ENCODE results near the gene OLFML1.

The OLFML1 gene

DNA sequence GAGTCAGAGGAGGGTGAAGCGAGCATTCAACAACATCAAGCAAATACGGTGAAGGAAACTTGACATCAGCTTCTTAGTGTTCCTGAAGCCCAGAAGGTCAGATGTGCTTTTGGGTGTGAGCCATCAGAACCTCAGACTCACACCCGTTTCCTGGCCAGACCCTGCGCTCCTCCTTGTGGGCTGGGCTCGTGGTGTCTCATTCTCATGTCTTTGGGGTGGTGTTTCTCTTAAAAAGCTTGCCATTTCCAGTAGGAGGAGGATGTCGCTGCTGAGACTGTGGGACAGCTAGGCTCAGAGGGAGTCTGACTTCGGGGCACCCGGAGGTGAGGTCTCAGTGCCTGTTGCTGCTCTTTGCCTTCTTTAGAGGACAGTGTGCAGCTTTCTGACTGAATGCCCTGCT is 52.7 kb downstream of the OLFML1 start:
- POLR2A ChIA-PET = no interaction called here
- CTCF ChIA-PET = interaction anchor here (0.6 to 3.1 kb wide), 2 partner anchors 34 to 52 kb away, joined by 5 to 13 read pairs; no protein-coding TSS in a partner anchor
- no peaks in the 10 kb centered on the region for H3K36me3 ChIP-seq (ENCODE audit: control insufficient read depth in 2 of 2, insufficient read depth in 1 of 2, low read length in 2 of 2)
- no peaks in the 10 kb centered on the region for H3K4me1 ChIP-seq (ENCODE audit: control insufficient read depth, insufficient read depth, low read length)
- H3K9me3 ChIP-seq (ENCODE audit: control insufficient read depth, insufficient read depth, low read depth, low read length) = no peaks in the 10 kb centered on the region
- no peak overlapping the region for H3K4me3 ChIP-seq (ENCODE audit: low read depth, low read length)
- no peak for TF ChIP-seq ZNF654 (tag by site-specific recombination; IDR thresholded peaks at IDR 0.05; ENCODE audit: low read depth)
- no peak for TF ChIP-seq ZNF23 (tag by site-specific recombination; IDR thresholded peaks at IDR 0.05; ENCODE audit: borderline replicate concordance)
- TF ChIP-seq ZNF138 (tag by site-specific recombination; IDR thresholded peaks at IDR 0.05; ENCODE audit: borderline replicate concordance) = no peak
- no peak for TF ChIP-seq ZBTB17 (tag by site-specific recombination; IDR thresholded peaks at IDR 0.05)
- TF ChIP-seq ZNF548 (tag by site-specific recombination; IDR thresholded peaks at IDR 0.05) = no peak
- no peak for TF ChIP-seq ZNF555 (tag by site-specific recombination; conservative IDR thresholded peaks at IDR 0.05)
- TF ChIP-seq ZNF394 (tag by site-specific recombination; IDR thresholded peaks at IDR 0.05; ENCODE audit: borderline replicate concordance) = no peak
- TF ChIP-seq, protein P1, sequence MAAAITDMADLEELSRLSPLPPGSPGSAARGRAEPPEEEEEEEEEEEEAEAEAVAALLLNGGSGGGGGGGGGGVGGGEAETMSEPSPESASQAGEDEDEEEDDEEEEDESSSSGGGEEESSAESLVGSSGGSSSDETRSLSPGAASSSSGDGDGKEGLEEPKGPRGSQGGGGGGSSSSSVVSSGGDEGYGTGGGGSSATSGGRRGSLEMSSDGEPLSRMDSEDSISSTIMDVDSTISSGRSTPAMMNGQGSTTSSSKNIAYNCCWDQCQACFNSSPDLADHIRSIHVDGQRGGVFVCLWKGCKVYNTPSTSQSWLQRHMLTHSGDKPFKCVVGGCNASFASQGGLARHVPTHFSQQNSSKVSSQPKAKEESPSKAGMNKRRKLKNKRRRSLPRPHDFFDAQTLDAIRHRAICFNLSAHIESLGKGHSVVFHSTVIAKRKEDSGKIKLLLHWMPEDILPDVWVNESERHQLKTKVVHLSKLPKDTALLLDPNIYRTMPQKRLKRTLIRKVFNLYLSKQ (tag by site-specific recombination; IDR thresholded peaks at IDR 0.05; ENCODE audit: borderline replicate concordance) = no peak
- no peak for TF ChIP-seq KLF8 (tag by site-specific recombination; IDR thresholded peaks at IDR 0.05)
- no peak for TF ChIP-seq ZNF791 (tag by site-specific recombination; IDR thresholded peaks at IDR 0.05)
- TF ChIP-seq REPIN1 (tag by site-specific recombination; IDR thresholded peaks at IDR 0.05; ENCODE audit: low read depth) = no peak
- TF ChIP-seq, protein P2, sequence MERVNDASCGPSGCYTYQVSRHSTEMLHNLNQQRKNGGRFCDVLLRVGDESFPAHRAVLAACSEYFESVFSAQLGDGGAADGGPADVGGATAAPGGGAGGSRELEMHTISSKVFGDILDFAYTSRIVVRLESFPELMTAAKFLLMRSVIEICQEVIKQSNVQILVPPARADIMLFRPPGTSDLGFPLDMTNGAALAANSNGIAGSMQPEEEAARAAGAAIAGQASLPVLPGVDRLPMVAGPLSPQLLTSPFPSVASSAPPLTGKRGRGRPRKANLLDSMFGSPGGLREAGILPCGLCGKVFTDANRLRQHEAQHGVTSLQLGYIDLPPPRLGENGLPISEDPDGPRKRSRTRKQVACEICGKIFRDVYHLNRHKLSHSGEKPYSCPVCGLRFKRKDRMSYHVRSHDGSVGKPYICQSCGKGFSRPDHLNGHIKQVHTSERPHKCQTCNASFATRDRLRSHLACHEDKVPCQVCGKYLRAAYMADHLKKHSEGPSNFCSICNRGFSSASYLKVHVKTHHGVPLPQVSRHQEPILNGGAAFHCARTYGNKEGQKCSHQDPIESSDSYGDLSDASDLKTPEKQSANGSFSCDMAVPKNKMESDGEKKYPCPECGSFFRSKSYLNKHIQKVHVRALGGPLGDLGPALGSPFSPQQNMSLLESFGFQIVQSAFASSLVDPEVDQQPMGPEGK (tag by site-specific recombination; IDR thresholded peaks at IDR 0.05) = no peak
- TF ChIP-seq, protein P3, sequence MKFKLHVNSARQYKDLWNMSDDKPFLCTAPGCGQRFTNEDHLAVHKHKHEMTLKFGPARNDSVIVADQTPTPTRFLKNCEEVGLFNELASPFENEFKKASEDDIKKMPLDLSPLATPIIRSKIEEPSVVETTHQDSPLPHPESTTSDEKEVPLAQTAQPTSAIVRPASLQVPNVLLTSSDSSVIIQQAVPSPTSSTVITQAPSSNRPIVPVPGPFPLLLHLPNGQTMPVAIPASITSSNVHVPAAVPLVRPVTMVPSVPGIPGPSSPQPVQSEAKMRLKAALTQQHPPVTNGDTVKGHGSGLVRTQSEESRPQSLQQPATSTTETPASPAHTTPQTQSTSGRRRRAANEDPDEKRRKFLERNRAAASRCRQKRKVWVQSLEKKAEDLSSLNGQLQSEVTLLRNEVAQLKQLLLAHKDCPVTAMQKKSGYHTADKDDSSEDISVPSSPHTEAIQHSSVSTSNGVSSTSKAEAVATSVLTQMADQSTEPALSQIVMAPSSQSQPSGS (tag by site-specific recombination; IDR thresholded peaks at IDR 0.05; ENCODE audit: low read depth) = no peak
- TF ChIP-seq ZNF560 (tag by site-specific recombination; IDR thresholded peaks at IDR 0.05; ENCODE audit: borderline replicate concordance) = no peak
- H3K27ac ChIP-seq (ENCODE audit: extremely low read depth, low read depth, low read length) = no peak overlapping the region

DNA sequence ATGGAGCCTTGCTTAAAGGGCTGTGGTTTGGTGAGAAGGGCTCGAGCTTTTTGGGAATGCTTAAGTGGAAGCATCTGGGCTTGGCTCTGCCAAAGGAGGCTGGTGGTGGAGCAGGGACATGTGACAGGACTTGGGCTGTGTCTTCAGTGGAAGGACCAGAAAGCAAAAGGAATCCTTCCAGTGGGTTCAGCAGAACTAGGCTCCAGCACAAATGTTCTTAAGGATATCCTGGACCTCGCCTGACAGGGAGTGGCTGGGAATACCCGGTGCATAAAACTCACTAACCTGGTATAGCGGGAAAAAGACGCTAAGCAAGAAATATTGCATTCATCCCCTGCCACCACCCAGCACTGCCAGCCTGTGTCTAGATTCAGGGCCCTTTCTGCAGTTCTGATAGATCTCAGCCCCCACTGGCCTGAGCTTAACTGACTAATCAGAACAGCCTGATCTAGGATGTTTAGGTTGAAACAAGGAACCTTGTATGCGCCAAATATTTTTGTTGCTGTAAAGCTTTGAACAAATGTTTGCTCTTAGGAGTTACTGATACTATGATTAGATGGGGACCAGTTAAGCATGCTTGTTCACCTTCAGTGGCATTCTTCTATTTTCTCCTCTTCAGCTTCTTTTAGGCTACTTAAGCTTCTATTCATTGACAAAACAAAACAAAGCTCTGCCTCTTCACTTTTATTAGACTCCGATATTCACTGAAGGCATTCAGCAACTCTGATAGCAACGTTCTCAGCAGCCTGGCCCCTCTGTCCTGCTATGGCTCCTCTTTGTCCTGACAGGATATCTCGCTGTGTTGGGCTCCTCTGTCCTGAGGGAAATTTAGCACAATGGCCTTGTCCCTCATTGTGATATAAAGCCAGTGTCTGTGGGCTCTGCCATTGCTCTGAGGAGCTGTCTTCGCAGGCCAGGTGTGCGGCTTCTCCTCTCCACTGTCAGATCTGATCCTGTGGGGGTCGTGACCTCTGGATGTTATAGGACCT is 53.5 kb downstream of the OLFML1 start:
- POLR2A ChIA-PET = no interaction called here
- Histone ChIP-seq H3K9me3 (ENCODE audit: control insufficient read depth, insufficient read depth, low read depth, low read length) (no peaks in the 10 kb centered on the region), H3K27ac (ENCODE audit: extremely low read depth, low read depth, low read length) (no peak overlapping the region), H3K4me1 (ENCODE audit: control insufficient read depth, insufficient read depth, low read length) (no peaks in the 10 kb centered on the region), H3K4me3 (ENCODE audit: low read depth, low read length) (no peak overlapping the region), H3K36me3 (ENCODE audit: control insufficient read depth in 2 of 2, insufficient read depth in 1 of 2, low read length in 2 of 2) (no peaks in the 10 kb centered on the region)
- CTCF ChIA-PET = interaction anchor here (0.5 to 3.1 kb wide), 9 partner anchors 9 to 448 kb away, joined by 3 to 14 read pairs (median 4); no protein-coding TSS in a partner anchor
- TF ChIP-seq, protein P4, sequence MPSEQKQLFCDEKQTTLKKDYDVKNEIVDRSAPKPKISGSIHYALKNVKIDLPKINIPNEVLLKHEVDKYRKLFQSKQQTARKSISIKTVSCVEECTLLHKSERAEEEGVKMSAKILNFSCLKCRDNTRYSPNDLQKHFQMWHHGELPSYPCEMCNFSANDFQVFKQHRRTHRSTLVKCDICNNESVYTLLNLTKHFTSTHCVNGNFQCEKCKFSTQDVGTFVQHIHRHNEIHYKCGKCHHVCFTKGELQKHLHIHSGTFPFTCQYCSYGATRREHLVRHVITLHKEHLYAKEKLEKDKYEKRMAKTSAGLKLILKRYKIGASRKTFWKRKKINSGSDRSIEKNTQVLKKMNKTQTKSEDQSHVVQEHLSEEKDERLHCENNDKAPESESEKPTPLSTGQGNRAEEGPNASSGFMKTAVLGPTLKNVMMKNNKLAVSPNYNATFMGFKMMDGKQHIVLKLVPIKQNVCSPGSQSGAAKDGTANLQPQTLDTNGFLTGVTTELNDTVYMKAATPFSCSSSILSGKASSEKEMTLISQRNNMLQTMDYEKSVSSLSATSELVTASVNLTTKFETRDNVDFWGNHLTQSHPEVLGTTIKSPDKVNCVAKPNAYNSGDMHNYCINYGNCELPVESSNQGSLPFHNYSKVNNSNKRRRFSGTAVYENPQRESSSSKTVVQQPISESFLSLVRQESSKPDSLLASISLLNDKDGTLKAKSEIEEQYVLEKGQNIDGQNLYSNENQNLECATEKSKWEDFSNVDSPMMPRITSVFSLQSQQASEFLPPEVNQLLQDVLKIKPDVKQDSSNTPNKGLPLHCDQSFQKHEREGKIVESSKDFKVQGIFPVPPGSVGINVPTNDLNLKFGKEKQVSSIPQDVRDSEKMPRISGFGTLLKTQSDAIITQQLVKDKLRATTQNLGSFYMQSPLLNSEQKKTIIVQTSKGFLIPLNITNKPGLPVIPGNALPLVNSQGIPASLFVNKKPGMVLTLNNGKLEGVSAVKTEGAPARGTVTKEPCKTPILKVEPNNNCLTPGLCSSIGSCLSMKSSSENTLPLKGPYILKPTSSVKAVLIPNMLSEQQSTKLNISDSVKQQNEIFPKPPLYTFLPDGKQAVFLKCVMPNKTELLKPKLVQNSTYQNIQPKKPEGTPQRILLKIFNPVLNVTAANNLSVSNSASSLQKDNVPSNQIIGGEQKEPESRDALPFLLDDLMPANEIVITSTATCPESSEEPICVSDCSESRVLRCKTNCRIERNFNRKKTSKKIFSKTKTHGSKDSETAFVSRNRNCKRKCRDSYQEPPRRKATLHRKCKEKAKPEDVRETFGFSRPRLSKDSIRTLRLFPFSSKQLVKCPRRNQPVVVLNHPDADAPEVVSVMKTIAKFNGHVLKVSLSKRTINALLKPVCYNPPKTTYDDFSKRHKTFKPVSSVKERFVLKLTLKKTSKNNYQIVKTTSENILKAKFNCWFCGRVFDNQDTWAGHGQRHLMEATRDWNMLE (tag by site-specific recombination; conservative IDR thresholded peaks at IDR 0.05; ENCODE audit: low read depth) = no peak
- TF ChIP-seq, protein P5, sequence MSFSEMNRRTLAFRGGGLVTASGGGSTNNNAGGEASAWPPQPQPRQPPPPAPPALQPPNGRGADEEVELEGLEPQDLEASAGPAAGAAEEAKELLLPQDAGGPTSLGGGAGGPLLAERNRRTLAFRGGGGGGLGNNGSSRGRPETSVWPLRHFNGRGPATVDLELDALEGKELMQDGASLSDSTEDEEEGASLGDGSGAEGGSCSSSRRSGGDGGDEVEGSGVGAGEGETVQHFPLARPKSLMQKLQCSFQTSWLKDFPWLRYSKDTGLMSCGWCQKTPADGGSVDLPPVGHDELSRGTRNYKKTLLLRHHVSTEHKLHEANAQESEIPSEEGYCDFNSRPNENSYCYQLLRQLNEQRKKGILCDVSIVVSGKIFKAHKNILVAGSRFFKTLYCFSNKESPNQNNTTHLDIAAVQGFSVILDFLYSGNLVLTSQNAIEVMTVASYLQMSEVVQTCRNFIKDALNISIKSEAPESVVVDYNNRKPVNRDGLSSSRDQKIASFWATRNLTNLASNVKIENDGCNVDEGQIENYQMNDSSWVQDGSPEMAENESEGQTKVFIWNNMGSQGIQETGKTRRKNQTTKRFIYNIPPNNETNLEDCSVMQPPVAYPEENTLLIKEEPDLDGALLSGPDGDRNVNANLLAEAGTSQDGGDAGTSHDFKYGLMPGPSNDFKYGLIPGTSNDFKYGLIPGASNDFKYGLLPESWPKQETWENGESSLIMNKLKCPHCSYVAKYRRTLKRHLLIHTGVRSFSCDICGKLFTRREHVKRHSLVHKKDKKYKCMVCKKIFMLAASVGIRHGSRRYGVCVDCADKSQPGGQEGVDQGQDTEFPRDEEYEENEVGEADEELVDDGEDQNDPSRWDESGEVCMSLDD (tag by site-specific recombination; IDR thresholded peaks at IDR 0.05) = no peak
- TF ChIP-seq, protein P2 (tag by site-specific recombination; IDR thresholded peaks at IDR 0.05) = no peak

Data from HEK293 (cell line).